HG02798 (cell line): ENCODE results near the gene ERLIN1.

Experiments
- ATAC-seq: cut with Tn5 transposase; IDR thresholded peaks from one replicate; pipeline ENCODE4 v1.9.1; 2021; ENCODE audit warnings: mild to moderate bottlenecking; ENCODE audit not compliant: unreplicated experiment, poor library complexity

ERLIN1 gene

GRCh38 chr10:100185364-100186252, at the start of gene ERLIN1:
ERLIN1 (minus strand) TSS chr10:100186029; CDS start chr10:100185626, 403 bp downstream.
- peak; percentile 93 for ATAC-seq

- no peak for ATAC-seq
Observed at GRCh38 chr10:100232101-100232500, 46.3 kb upstream of the ERLIN1 start.

GRCh38 chr10:100229819-100230422, 44.1 kb upstream of the ERLIN1 start:
- no peak for ATAC-seq

- ATAC-seq = no peak
Observed at GRCh38 chr10:100223879-100224278, 38.0 kb upstream of the ERLIN1 start.

GRCh38 chr10:100222529-100222928, 36.7 kb upstream of the ERLIN1 start:
- ATAC-seq = no peak

GRCh38 chr10:100216006-100216405, 30.2 kb upstream of the ERLIN1 start:
- ATAC-seq = no peak

DNA sequence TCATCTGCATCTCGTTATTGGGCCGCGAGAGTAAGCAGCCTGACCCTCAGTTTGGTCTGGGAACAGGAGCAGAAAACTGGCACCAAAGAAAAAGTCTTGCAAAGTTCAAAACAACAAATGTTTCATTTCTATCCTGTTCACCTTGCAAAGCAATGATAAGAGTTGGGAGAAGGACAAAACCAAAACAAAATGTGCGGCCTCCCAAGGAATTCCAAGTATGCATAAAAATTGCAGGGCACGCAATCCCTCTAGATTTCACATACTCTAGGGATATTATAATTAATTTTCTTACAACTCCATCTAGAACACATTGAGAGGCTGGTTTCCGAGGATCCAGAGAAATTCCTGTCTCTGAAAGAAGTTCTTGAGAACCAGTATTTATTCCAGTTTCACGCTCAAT, 23.5 kb upstream of the ERLIN1 start:
- no peak for ATAC-seq

DNA sequence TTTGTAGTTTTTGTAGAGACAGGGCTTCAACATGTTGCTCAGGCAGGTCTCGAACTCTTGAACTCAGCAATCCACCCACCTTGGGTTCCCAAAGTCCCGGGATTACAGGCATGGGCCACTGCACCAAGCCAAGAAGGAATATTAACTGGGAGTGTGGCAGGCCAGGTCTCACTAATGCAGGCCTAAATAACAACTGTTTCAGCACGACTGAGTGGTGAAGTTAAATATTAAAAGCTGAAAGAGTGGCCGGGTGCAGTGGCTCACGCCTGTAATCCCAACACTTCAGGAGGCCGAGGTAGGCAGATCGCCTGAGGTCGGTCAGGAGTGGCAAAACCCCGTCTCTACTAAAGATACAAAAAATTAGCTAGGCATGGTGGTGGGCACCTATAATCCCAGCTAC, 22.4 kb upstream of the ERLIN1 start:
- no peak for ATAC-seq

DNA sequence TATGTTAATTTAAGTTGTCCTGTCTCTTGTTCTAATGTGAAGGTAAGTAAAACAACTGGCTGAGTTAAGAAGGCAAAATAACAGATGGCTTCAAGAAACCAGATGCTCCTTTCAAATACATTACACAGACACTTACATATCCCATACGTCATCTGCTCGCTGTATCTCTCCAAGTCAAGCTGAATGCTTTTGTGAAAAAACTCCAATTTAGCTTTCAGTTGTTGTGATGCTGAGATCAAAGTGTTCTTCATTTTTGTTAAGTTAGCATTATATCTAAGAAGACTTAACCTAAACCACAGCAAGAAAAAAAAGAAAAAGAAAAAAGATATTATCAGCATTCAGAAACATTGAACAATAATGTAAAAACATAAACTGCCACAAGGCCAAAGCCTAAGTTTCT, 18.5 kb upstream of the ERLIN1 start:
- ATAC-seq = no peak

DNA sequence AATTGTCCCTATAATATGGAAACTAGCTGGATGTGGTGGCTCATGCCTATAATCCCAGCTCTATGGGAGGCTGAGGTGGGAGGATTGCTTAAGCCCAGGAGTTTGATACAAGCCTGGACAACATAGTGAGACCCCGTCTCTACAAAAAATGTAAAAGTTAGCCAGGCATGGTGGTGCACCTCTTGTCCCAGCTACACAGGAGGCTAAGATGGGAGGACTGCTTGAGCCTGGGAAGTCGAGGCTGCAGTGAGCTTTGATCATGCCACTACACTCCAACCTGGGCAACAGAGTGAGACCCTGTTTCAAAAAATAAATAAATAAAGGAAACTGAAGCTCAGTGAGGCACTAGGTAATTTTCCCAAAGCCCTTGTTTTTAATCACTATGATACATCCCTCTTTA, 15.7 kb upstream of the ERLIN1 start:
- ATAC-seq = no peak

DNA sequence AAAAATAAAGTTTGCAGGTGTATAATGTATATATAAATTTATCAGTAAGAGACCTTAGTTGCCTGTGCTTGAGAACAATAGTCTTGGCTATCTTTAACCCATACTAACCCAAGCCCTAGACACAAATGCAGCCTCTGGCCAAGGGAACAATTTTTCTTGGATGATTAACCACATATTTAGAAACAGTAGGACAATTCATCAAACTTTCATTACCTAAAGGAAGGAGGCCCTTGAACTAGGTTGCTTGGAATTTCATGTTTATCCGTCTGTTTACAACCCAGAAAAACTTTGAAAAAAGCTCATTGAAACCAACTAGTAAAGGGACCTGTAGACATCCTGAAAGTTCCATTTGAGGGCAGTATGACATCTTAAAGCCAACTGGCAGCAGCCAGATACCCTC, 8.9 kb upstream of the ERLIN1 start:
- ATAC-seq = no peak

- ATAC-seq = no peak
Observed at GRCh38 chr10:100192350-100192749, 6.5 kb upstream of the ERLIN1 start.

- ATAC-seq = peak; percentile 41
Observed at GRCh38 chr10:100186253-100187212, 704 bp upstream of the ERLIN1 start.

DNA sequence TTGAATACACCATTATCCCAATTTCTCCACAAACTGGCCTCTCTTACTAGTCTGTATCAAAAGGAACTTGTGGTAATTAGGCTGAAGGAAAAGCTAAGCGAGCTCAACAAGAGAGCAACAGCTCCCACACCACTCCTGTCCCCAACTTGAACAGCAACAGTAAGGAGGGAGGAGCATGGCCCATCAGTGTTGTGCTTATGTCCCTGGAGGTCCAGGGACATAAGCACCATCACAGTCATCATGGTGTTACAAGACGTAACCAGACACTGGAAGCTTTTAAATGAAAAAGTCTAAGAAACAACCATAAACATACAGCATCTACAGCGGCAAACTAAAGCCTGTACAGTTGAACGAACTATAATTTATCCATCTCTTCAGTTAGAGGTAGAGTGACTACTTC, 989 bp downstream of the ERLIN1 start:
- no peak for ATAC-seq

- no peak for ATAC-seq
Observed at GRCh38 chr10:100184426-100184825, 1.4 kb downstream of the ERLIN1 start.

GRCh38 chr10:100183481-100183880, 2.3 kb downstream of the ERLIN1 start:
- ATAC-seq = no peak

DNA sequence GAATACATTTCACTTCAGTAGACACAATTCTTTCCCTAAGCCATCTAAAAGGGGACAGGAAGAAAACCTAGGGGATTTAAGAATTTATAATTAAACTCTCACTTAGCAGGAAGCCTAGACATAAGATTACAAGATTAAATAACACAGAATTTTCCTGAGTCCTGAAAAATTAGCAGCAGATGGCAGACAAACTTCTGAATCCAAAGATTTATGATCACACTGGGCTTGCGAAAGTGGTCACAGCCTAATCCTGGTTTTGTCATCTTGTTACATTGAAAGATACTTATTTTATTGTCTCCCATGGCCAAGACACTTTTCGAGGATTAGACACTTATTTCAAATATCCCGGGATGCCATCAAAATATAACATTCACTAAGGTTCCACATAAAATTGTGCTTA, 2.9 kb downstream of the ERLIN1 start:
- ATAC-seq = no peak

DNA sequence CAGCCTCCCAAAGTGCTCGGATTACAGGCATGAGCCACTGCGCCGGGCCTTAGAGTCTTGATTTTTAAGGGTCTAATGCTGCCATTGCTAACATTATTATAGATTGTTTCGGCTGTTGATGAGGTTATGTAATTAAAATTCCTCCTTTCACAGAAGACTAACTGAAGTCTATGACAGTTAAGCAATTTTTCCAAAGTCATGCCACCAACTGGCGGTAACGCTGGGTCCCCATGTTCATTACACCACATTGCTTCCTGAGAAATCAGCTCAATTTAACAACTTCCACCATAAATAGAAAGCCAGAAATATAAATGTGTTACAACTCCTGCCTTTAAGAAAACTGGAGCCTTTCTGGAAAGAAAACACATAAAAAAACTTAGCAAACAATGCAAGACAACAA, 3.5 kb downstream of the ERLIN1 start:
- ATAC-seq = no peak

GRCh38 chr10:100175875-100176274, 10.0 kb downstream of the ERLIN1 start:
- no peak for ATAC-seq
